WTC11 (cell line): ENCODE results near the gene ANO8. TPM values are rescaled to one million over a fixed set of nuclear protein-coding genes. Genes with fewer than 3 reads are reported as not detected.

Experiments
- ATAC-seq: fragments of 200-7000 bp; cut with Tn5 transposase; 2 replicates; pipeline ENCODE4 v1.10.0; 2021; ENCODE audit warnings: mild to moderate bottlenecking, moderate library complexity
- CTCF ChIA-PET: fragments of 300-600 bp; sonication (Branson Sonifier 250); formaldehyde crosslinking; loops from one replicate; lab custom pipeline; 2021; ENCODE audit warnings: antibody characterized with exemption; lab: Charles Lee
- POLR2A ChIA-PET: fragments of 350-600 bp; sonication (Branson Sonifier 250); formaldehyde crosslinking; loops from one replicate; lab custom pipeline; 2021; ENCODE audit warnings: antibody characterized with exemption; lab: Charles Lee
- DNase-seq: peaks from one replicate; pipeline ENCODE4 v3.0.0; 2021; ENCODE audit warnings: low spot score
- H3K27ac Mint-ChIP-seq: 2 replicates; pipeline ENCODE4 v1.8.0; 2021; ENCODE audit warnings: mixed read lengths
- H3K27me3 Mint-ChIP-seq: 2 replicates; pipeline ENCODE4 v1.8.0; 2021; ENCODE audit warnings: low read depth, mild to moderate bottlenecking, moderate library complexity, mixed read lengths
- H3K36me3 Mint-ChIP-seq: 2 replicates; pipeline ENCODE4 v1.8.0; 2021; ENCODE audit warnings: mixed read lengths
- H3K4me1 Mint-ChIP-seq: 2 replicates; pipeline ENCODE4 v1.8.0; 2022; ENCODE audit warnings: mixed read lengths
- H3K4me3 Mint-ChIP-seq: 2 replicates; pipeline ENCODE4 v1.8.0; 2021; ENCODE audit warnings: mild to moderate bottlenecking, moderate library complexity, mixed read lengths
- H3K9me3 Mint-ChIP-seq: 2 replicates; pipeline ENCODE4 v1.8.0; 2021; ENCODE audit warnings: mixed read lengths
- ATF1 ChIP-seq: sonication (generic); formaldehyde crosslinking; IDR thresholded peaks from 2 replicates; pipeline ENCODE4 v1.8.1; 2023; ENCODE audit warnings: mild to moderate bottlenecking, moderate library complexity, missing genetic modification reagents
- CREM ChIP-seq: sonication (generic); formaldehyde crosslinking; IDR thresholded peaks from 2 replicates; pipeline ENCODE4 v1.8.1; 2022; ENCODE audit warnings: mild to moderate bottlenecking, missing genetic modification reagents, moderate library complexity
- ETV6 ChIP-seq: sonication (generic); formaldehyde crosslinking; IDR thresholded peaks from 2 replicates; pipeline ENCODE4 v1.8.1; 2022; ENCODE audit warnings: mild to moderate bottlenecking, missing genetic modification reagents
- GABPB1 ChIP-seq: sonication (generic); formaldehyde crosslinking; IDR thresholded peaks from 2 replicates; pipeline ENCODE4 v1.8.1; 2023; ENCODE audit warnings: mild to moderate bottlenecking, missing genetic modification reagents
- HMGXB4 ChIP-seq: sonication (generic); formaldehyde crosslinking; IDR thresholded peaks from 2 replicates; pipeline ENCODE4 v1.8.1; 2023; ENCODE audit warnings: mild to moderate bottlenecking, moderate library complexity, missing genetic modification reagents
- JUN ChIP-seq: sonication (generic); formaldehyde crosslinking; IDR thresholded peaks from 2 replicates; pipeline ENCODE4 v1.8.0; 2023; ENCODE audit warnings: mild to moderate bottlenecking, missing genetic modification reagents
- MXD4 ChIP-seq: fragments of 250-450 bp; sonication (Bioruptor Pico); IDR thresholded peaks from 2 replicates; pipeline ENCODE4 v1.8.0; 2021; ENCODE audit warnings: mild to moderate bottlenecking, moderate library complexity, borderline replicate concordance
- NR1H2 ChIP-seq: sonication (generic); formaldehyde crosslinking; IDR thresholded peaks from 2 replicates; pipeline ENCODE4 v1.9.0; 2021; ENCODE audit warnings: mild to moderate bottlenecking, moderate library complexity, missing genetic modification reagents
- OVOL2 ChIP-seq: fragments of 250-450 bp; sonication (Bioruptor Pico); IDR thresholded peaks from 2 replicates; pipeline ENCODE4 v1.9.0; 2021; ENCODE audit warnings: mild to moderate bottlenecking, borderline replicate concordance
- SMAD4 ChIP-seq: sonication (generic); formaldehyde crosslinking; IDR thresholded peaks from 2 replicates; pipeline ENCODE4 v1.8.0; 2022; ENCODE audit warnings: mild to moderate bottlenecking, missing genetic modification reagents
- SP1 ChIP-seq: sonication (generic); formaldehyde crosslinking; conservative IDR thresholded peaks from 2 replicates; pipeline ENCODE4 v1.8.1; 2022; ENCODE audit warnings: missing genetic modification reagents
- USF2 ChIP-seq: sonication (generic); formaldehyde crosslinking; IDR thresholded peaks from 2 replicates; pipeline ENCODE4 v1.8.1; 2023; ENCODE audit warnings: mild to moderate bottlenecking, missing genetic modification reagents, moderate library complexity
- ZNF425 ChIP-seq: fragments of 250-450 bp; sonication (Bioruptor Pico); conservative IDR thresholded peaks from 2 replicates; pipeline ENCODE4 v1.9.0; 2021; ENCODE audit warnings: mild to moderate bottlenecking
- total RNA-seq: library from RNA; stranded (reverse); gene quantifications from 3 replicates; pipeline ENCODE4 v1.2.3, GENCODE V29; 2021
- TF ChIP-seq, protein P1 (sequence below): sonication (generic); formaldehyde crosslinking; IDR thresholded peaks from 2 replicates; pipeline ENCODE4 v1.8.1; 2023; ENCODE audit warnings: mild to moderate bottlenecking, missing genetic modification reagents, borderline replicate concordance
- TF ChIP-seq, protein P2 (sequence below): fragments of 250-450 bp; sonication (Bioruptor Pico); IDR thresholded peaks from 2 replicates; pipeline ENCODE4 v1.8.0; 2021; ENCODE audit warnings: mild to moderate bottlenecking

ANO8 gene
- total RNA-seq, 1 experiment from 2014 or later: 32.6 TPM

DNA sequence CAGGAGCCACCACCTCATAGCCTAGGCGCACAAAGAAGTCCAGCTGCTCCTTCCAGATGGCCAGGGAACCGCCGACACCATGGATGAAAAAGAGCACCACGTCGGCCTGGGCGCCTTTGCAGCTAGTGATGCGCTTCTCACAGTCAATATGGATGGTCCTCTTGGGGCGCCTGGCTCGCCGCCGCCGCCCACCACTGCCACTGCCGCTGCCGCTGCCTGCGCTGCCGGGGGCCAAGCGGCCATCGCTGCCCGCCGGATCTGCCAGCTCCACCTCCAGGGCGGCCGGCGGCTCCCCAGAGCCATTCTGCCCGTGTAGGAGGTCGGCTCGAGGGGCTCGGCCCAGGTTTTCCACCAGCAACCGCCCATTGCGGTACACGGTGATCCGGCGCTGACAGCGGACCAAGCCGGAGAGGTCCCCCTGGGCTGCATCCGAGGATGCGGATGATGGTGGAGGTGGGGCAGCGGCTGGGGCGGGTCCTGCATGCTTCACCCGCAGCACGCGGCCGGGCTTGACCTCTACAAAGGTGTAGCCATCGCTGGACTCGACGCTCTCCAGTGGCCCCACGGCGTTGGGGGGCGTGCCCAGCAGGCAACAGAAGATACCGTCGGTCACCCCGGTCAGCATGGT lies 33.5 kb downstream of the ANO8 start:
- H3K27me3 Mint-ChIP-seq: no peaks in the 10 kb centered on the region
- peak overlapping the region; percentile 35; the same call in 1 of the 2 replicates for H3K4me3 Mint-ChIP-seq
- ChIA-PET POLR2A (no interaction called here), CTCF (no interaction called here)
- DNase-seq: no peak
- H3K36me3 Mint-ChIP-seq: peaks cover 27% of the 10 kb centered on the region
- TF ChIP-seq USF2 (CRISPR knock-in tag) (no peak), HMGXB4 (no peak), SMAD4 (CRISPR knock-in tag) (no peak), OVOL2 (CRISPR knock-in tag) (no peak), MXD4 (CRISPR knock-in tag) (no peak), ZNF425 (CRISPR knock-in tag) (no peak), ETV6 (no peak), CREM (CRISPR knock-in tag) (no peak), ATF1 (no peak)
- TF ChIP-seq, protein P1, sequence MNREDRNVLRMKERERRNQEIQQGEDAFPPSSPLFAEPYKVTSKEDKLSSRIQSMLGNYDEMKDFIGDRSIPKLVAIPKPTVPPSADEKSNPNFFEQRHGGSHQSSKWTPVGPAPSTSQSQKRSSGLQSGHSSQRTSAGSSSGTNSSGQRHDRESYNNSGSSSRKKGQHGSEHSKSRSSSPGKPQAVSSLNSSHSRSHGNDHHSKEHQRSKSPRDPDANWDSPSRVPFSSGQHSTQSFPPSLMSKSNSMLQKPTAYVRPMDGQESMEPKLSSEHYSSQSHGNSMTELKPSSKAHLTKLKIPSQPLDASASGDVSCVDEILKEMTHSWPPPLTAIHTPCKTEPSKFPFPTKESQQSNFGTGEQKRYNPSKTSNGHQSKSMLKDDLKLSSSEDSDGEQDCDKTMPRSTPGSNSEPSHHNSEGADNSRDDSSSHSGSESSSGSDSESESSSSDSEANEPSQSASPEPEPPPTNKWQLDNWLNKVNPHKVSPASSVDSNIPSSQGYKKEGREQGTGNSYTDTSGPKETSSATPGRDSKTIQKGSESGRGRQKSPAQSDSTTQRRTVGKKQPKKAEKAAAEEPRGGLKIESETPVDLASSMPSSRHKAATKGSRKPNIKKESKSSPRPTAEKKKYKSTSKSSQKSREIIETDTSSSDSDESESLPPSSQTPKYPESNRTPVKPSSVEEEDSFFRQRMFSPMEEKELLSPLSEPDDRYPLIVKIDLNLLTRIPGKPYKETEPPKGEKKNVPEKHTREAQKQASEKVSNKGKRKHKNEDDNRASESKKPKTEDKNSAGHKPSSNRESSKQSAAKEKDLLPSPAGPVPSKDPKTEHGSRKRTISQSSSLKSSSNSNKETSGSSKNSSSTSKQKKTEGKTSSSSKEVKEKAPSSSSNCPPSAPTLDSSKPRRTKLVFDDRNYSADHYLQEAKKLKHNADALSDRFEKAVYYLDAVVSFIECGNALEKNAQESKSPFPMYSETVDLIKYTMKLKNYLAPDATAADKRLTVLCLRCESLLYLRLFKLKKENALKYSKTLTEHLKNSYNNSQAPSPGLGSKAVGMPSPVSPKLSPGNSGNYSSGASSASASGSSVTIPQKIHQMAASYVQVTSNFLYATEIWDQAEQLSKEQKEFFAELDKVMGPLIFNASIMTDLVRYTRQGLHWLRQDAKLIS: no peak
- TF ChIP-seq, protein P2, sequence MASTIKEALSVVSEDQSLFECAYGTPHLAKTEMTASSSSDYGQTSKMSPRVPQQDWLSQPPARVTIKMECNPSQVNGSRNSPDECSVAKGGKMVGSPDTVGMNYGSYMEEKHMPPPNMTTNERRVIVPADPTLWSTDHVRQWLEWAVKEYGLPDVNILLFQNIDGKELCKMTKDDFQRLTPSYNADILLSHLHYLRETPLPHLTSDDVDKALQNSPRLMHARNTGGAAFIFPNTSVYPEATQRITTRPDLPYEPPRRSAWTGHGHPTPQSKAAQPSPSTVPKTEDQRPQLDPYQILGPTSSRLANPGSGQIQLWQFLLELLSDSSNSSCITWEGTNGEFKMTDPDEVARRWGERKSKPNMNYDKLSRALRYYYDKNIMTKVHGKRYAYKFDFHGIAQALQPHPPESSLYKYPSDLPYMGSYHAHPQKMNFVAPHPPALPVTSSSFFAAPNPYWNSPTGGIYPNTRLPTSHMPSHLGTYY (CRISPR knock-in tag): no peak
- no peak overlapping the region for H3K27ac Mint-ChIP-seq
- H3K4me1 Mint-ChIP-seq: peaks cover 29% of the 10 kb centered on the region
- peaks cover 5% of the 10 kb centered on the region for H3K9me3 Mint-ChIP-seq
- ATAC-seq: no peak

DNA sequence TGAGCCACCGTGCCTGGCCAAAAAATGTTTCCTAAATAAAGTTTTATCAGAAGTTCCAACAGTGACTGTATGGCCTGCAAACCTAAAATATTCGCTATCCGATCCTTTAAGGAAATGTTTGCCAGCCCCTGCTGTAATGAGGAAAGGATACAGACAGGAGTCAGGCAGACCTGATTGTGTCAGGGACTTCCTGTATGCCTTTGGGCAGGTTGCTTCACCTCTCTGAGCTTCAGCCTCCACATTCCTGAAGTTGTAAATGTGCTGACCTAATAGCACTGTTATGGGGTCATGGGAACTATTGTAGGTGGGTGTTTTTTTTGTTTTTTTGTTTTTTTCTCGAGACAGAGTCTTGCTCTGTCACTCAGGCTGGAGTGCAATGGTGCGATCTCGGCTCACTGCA lies 37.7 kb downstream of the ANO8 start:
- Mint-ChIP-seq H3K9me3 (peaks cover 5% of the 10 kb centered on the region), H3K36me3 (peaks cover 32% of the 10 kb centered on the region), H3K27me3 (no peaks in the 10 kb centered on the region), H3K4me3 (no peak overlapping the region)
- ATAC-seq: no peak
- TF ChIP-seq NR1H2 (CRISPR knock-in tag) (no peak), ZNF425 (CRISPR knock-in tag) (no peak), USF2 (CRISPR knock-in tag) (no peak), GABPB1 (no peak), SP1 (CRISPR knock-in tag) (no peak), JUN (CRISPR knock-in tag) (no peak)
- TF ChIP-seq, all 79 proteins: peak for 0
- ChIA-PET POLR2A (interaction anchor here (1.2 kb wide), 1 partner anchor 8 kb away, joined by 6 read pairs; no protein-coding TSS in a partner anchor), CTCF (interaction anchor here (0.7 to 1.4 kb wide), 2 partner anchors 8 to 94 kb away, joined by 3 to 5 read pairs; partner anchors contain the start of gene MRPL34)
- Mint-ChIP-seq H3K27ac (peak overlapping the region; percentile 79), H3K4me1 (peaks cover 15% of the 10 kb centered on the region)
- no peak for DNase-seq
